ENCODE results near the gene SLC35F1.

Gene SLC35F1

DNA sequence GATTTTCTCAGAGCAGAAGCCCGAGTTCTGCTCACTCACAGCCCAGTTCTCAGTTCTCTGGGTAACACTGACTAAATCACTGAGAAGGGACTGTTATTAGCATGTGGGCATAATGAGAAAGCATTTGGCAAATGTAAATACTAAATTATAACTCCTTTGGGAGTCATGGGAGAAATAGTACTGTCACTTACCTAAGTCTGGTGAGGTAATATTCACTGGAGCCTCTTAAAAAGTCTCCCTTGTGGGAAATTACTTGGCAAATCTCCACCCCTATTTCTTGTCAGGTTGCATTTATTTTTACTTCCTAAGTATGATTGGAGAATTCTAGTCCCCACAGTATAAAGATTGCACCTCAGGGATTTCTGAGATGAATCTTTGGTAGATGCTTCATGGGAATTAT, 254.3 kb downstream of the SLC35F1 start:
- ATAC-seq (ENCODE audit: low read depth): no peak
- TF ChIP-seq, protein P1, sequence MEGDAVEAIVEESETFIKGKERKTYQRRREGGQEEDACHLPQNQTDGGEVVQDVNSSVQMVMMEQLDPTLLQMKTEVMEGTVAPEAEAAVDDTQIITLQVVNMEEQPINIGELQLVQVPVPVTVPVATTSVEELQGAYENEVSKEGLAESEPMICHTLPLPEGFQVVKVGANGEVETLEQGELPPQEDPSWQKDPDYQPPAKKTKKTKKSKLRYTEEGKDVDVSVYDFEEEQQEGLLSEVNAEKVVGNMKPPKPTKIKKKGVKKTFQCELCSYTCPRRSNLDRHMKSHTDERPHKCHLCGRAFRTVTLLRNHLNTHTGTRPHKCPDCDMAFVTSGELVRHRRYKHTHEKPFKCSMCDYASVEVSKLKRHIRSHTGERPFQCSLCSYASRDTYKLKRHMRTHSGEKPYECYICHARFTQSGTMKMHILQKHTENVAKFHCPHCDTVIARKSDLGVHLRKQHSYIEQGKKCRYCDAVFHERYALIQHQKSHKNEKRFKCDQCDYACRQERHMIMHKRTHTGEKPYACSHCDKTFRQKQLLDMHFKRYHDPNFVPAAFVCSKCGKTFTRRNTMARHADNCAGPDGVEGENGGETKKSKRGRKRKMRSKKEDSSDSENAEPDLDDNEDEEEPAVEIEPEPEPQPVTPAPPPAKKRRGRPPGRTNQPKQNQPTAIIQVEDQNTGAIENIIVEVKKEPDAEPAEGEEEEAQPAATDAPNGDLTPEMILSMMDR (IDR thresholded peaks at IDR 0.05; ENCODE audit: poor library complexity, severe bottlenecking): no peak
- no peak overlapping the region for H3K27ac ChIP-seq (ENCODE audit: poor library complexity, severe bottlenecking)
- no peak overlapping the region for H3K4me3 ChIP-seq (ENCODE audit: severe bottlenecking)
- H3K9me3 ChIP-seq (ENCODE audit: severe bottlenecking): no peaks in the 10 kb centered on the region
- no peak for DNase-seq (ENCODE audit: low spot score)
- H3K4me1 ChIP-seq (ENCODE audit: insufficient read depth, poor library complexity, severe bottlenecking): no peaks in the 10 kb centered on the region
- H3K36me3 ChIP-seq (ENCODE audit: low read depth): no peaks in the 10 kb centered on the region
- no peaks in the 10 kb centered on the region for H3K27me3 ChIP-seq (ENCODE audit: insufficient read depth, poor library complexity, severe bottlenecking)

DNA sequence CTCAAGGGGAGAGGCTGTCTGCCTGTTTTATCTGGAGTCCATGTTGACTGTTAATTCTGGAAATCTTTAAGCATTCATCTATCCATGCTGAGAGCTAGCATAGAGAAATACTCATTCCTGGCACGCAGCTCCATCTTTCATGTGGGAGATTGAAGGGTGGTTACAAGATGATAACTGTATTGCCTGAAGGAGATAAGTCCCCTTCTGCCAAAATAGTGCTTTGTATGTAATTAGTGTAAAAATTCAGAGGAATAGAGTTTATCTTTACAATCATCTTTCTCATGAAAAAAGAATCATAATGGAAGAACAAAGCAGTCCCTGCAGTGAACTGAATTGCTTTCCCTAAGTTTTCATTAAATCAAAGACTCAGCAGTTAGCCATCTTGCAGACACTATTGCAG, 256.5 kb downstream of the SLC35F1 start:
- DNase-seq (ENCODE audit: low spot score): no peak
- Histone ChIP-seq H3K4me3 (ENCODE audit: severe bottlenecking) (no peak overlapping the region), H3K36me3 (ENCODE audit: low read depth) (no peaks in the 10 kb centered on the region), H3K27me3 (ENCODE audit: insufficient read depth, poor library complexity, severe bottlenecking) (no peaks in the 10 kb centered on the region), H3K4me1 (ENCODE audit: insufficient read depth, poor library complexity, severe bottlenecking) (no peaks in the 10 kb centered on the region), H3K9me3 (ENCODE audit: severe bottlenecking) (no peaks in the 10 kb centered on the region), H3K27ac (ENCODE audit: poor library complexity, severe bottlenecking) (no peak overlapping the region)
- ATAC-seq (ENCODE audit: low read depth): no peak
- TF ChIP-seq, protein P1 (IDR thresholded peaks at IDR 0.05; ENCODE audit: poor library complexity, severe bottlenecking): no peak

DNA sequence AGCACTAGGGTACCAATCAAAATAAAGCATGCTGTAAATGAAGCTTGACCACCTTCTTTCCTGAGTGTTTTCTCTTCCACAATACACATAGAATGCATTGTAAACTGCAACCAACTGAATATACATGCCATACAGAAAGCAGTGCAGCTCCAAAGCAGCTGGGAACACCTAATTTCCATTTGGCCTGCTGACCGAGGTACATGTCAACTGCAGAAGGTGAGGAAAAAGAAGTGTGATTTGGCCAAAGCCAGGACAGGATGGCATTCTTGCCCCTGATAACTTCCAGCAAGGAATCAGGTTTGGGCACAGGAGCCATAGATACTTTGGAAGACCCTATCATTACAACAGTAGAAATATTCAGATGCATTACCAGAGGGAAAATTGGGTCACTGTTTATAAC, 258.4 kb downstream of the SLC35F1 start:
- Histone ChIP-seq H3K27me3 (ENCODE audit: insufficient read depth, poor library complexity, severe bottlenecking) (no peaks in the 10 kb centered on the region), H3K9me3 (ENCODE audit: severe bottlenecking) (no peaks in the 10 kb centered on the region), H3K36me3 (ENCODE audit: low read depth) (no peaks in the 10 kb centered on the region), H3K27ac (ENCODE audit: poor library complexity, severe bottlenecking) (no peak overlapping the region), H3K4me3 (ENCODE audit: severe bottlenecking) (no peak overlapping the region), H3K4me1 (ENCODE audit: insufficient read depth, poor library complexity, severe bottlenecking) (no peaks in the 10 kb centered on the region)
- no peak for DNase-seq (ENCODE audit: low spot score)
- TF ChIP-seq, protein P1 (IDR thresholded peaks at IDR 0.05; ENCODE audit: poor library complexity, severe bottlenecking): no peak
- no peak for ATAC-seq (ENCODE audit: low read depth)

DNA sequence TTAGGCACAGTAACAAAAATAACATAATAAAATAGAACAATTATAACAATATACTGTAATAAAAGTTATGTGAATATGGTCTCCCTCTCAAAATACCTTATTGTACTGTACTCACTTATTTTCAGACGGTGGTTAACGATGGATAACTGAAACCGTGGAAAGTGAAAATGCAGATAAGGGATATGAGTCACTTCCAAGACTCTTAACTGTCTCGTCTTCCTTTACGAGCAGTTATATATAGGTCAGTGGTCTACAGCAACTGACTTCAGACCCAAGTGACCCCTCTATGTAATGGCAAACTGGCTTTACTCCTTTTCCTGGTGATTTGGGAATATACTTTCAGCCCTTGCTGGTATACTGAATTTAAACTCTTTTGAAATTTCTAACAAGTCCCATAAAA, 261.4 kb downstream of the SLC35F1 start:
- ATAC-seq (ENCODE audit: low read depth) (no peak), DNase-seq (ENCODE audit: low spot score) (no peak)
- Histone ChIP-seq H3K4me3 (ENCODE audit: severe bottlenecking) (no peak overlapping the region), H3K27me3 (ENCODE audit: insufficient read depth, poor library complexity, severe bottlenecking) (no peaks in the 10 kb centered on the region), H3K27ac (ENCODE audit: poor library complexity, severe bottlenecking) (no peak overlapping the region), H3K36me3 (ENCODE audit: low read depth) (no peaks in the 10 kb centered on the region), H3K9me3 (ENCODE audit: severe bottlenecking) (no peaks in the 10 kb centered on the region), H3K4me1 (ENCODE audit: insufficient read depth, poor library complexity, severe bottlenecking) (no peaks in the 10 kb centered on the region)
- TF ChIP-seq, protein P1 (IDR thresholded peaks at IDR 0.05; ENCODE audit: poor library complexity, severe bottlenecking): no peak

DNA sequence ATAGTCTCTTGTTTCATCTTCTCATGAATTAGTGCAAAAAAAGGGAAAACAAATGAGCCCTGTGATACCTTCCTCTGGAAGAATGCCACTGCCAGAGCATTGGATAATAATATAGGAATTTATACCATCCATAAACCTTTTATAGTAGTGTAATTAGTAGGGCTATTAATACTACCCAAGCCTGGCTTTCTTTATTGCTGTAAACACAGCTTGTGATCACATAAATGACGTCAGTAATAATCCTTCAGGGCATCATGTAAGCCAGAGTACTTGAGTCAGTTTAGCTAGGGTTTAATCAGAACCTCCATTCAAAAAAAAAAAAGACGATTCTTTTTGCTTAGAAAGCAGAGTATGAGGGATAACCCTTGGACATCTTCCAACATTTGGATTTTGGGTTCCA, 264.8 kb downstream of the SLC35F1 start:
- no peak overlapping the region for H3K27ac ChIP-seq (ENCODE audit: poor library complexity, severe bottlenecking)
- no peak for DNase-seq (ENCODE audit: low spot score)
- H3K27me3 ChIP-seq (ENCODE audit: insufficient read depth, poor library complexity, severe bottlenecking): no peaks in the 10 kb centered on the region
- H3K9me3 ChIP-seq (ENCODE audit: severe bottlenecking): no peaks in the 10 kb centered on the region
- H3K36me3 ChIP-seq (ENCODE audit: low read depth): no peaks in the 10 kb centered on the region
- H3K4me3 ChIP-seq (ENCODE audit: severe bottlenecking): no peak overlapping the region
- TF ChIP-seq, protein P1 (IDR thresholded peaks at IDR 0.05; ENCODE audit: poor library complexity, severe bottlenecking): no peak
- H3K4me1 ChIP-seq (ENCODE audit: insufficient read depth, poor library complexity, severe bottlenecking): no peaks in the 10 kb centered on the region
- no peak for ATAC-seq (ENCODE audit: low read depth)

All from RWPE2 (cell line).